ENCODE measurements around the gene ANG. TPM values are rescaled to one million over a fixed set of nuclear protein-coding genes. Genes with fewer than 3 reads are reported as not detected.
"Not testable (repeated sequence)": the region's sequence is repeated elsewhere in the genome, so short reads cannot be mapped to it uniquely, and the experiment has no call there.

Gene ANG
- total RNA-seq, 1 donor from 2014 or later = 3.3 TPM

DNA sequence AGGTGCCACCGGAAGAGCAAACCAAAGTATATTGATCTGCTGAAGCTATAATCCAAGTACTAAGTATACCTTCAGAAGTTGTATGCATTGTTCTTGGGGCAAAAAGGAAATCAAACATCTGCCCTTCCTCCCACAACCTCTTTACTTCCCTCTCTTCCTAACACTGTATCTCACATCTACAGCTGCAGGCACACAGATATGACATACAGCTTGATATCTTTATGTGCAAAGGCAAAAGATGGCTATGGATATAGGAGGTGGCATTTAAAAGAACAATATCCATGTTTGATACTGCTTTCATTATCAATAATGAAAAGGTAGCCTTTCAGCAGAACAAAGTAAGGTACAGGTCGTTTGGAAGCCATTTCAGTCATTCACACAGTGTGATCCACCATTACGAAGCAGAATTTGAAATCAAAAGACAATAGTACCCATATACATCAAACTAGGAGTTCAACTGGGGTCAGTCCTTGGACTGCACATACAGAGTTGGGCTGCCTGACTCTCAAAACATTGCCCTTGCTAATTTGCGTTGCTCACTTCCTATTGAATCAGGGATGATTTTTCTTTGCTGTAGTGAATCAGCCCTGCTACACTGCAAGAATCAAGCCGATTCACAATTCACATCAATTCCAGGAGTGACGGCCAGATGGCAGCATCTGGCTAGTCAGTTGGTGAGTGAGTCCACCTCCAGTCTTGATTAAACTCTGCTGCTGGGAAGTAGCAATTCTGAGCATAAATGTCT lies 8.9 kb downstream of the ANG start:
- Mint-ChIP-seq H3K27me3 (ENCODE audit: low read depth) (no peaks in the 10 kb centered on the region), H3K27ac (ENCODE audit: unreplicated experiment) (no peak overlapping the region), H3K4me3 (no peak overlapping the region), H3K9me3 (no peaks in the 10 kb centered on the region), H3K4me1 (peaks cover 5% of the 10 kb centered on the region), H3K36me3 (ENCODE audit: low read depth) (no peaks in the 10 kb centered on the region)
- peak; percentile 71 for DNase-seq (ENCODE audit: low read depth, low spot score)
- TF ChIP-seq, protein P1, sequence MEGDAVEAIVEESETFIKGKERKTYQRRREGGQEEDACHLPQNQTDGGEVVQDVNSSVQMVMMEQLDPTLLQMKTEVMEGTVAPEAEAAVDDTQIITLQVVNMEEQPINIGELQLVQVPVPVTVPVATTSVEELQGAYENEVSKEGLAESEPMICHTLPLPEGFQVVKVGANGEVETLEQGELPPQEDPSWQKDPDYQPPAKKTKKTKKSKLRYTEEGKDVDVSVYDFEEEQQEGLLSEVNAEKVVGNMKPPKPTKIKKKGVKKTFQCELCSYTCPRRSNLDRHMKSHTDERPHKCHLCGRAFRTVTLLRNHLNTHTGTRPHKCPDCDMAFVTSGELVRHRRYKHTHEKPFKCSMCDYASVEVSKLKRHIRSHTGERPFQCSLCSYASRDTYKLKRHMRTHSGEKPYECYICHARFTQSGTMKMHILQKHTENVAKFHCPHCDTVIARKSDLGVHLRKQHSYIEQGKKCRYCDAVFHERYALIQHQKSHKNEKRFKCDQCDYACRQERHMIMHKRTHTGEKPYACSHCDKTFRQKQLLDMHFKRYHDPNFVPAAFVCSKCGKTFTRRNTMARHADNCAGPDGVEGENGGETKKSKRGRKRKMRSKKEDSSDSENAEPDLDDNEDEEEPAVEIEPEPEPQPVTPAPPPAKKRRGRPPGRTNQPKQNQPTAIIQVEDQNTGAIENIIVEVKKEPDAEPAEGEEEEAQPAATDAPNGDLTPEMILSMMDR (conservative IDR thresholded peaks at IDR 0.05) = peak; percentile 95

DNA sequence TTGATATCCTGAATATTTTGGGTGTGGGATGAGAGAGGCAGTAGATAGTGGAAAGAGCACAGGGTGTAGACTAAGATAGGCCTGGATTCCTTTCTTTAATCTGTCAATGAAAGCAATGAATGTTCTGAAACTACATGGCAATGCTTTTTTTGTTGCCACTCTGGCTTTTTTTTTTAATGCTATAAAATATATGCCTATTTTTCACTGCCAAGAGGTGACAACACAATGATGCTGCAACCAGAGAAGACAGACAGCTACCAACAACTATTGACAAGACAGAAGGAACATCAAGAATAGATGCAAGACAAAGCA lies 9.4 kb downstream of the ANG start:
- Mint-ChIP-seq H3K4me1 (peaks cover 5% of the 10 kb centered on the region), H3K4me3 (no peak overlapping the region), H3K9me3 (no peaks in the 10 kb centered on the region), H3K27me3 (ENCODE audit: low read depth) (no peaks in the 10 kb centered on the region), H3K36me3 (ENCODE audit: low read depth) (no peaks in the 10 kb centered on the region), H3K27ac (ENCODE audit: unreplicated experiment) (no peak overlapping the region)
- TF ChIP-seq, protein P1 (conservative IDR thresholded peaks at IDR 0.05) = no peak
- DNase-seq (ENCODE audit: low read depth, low spot score) = no peak

DNA sequence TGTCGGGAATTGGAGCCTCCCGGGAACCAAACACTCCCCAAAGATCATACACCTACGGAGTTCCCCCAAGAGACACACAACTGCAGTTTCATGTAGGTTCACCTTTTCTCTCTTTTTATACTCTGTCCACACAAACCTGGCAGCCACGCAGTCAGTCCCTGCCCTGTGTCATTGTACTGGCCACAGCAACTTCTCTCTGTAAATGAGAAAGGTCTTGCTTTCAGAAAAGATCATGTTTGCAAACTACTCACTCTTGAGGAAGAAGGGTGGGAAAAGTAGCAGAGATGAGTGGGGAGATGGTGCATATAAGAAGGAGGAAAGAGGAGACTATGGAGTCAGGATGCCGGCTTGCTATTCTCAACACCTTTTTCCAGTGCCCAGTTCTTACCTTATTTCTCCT lies 10.4 kb downstream of the ANG start:
- Mint-ChIP-seq H3K4me1 (peaks cover 5% of the 10 kb centered on the region), H3K4me3 (no peak overlapping the region)

DNA sequence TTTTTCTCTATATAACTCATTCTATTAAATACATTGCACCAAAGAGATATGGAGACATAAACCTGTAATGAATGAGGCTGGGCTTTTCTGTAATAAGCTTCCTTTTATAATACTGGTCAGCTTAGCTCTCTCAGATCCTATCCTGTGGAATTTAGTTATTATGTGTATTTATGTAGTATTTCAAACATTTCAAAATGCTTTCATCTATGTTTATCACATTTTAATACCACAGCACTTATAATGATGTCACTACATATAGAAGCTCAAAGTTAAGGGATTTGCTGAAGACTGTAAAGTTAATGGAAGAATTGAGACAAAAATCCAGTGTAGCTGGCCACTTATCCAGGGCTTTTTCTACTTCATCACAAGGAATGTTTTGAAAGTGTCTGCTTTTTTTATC lies 11.4 kb downstream of the ANG start:
- Mint-ChIP-seq H3K4me1 (peaks cover 5% of the 10 kb centered on the region), H3K36me3 (ENCODE audit: low read depth) (no peaks in the 10 kb centered on the region), H3K4me3 (no peak overlapping the region), H3K27ac (ENCODE audit: unreplicated experiment) (no peak overlapping the region), H3K9me3 (no peaks in the 10 kb centered on the region), H3K27me3 (ENCODE audit: low read depth) (no peaks in the 10 kb centered on the region)
- no peak for DNase-seq (ENCODE audit: low read depth, low spot score)
- TF ChIP-seq, protein P1 (conservative IDR thresholded peaks at IDR 0.05) = no peak

More for the DNA sequence above, 10.4 kb downstream of the ANG start:
- TF ChIP-seq, protein P1 (conservative IDR thresholded peaks at IDR 0.05) = no peak
- no peak for DNase-seq (ENCODE audit: low read depth, low spot score)
- H3K36me3 Mint-ChIP-seq (ENCODE audit: low read depth) = no peaks in the 10 kb centered on the region
- H3K9me3 Mint-ChIP-seq = no peaks in the 10 kb centered on the region
- H3K27ac Mint-ChIP-seq (ENCODE audit: unreplicated experiment) = no peak overlapping the region
- no peaks in the 10 kb centered on the region for H3K27me3 Mint-ChIP-seq (ENCODE audit: low read depth)

DNA sequence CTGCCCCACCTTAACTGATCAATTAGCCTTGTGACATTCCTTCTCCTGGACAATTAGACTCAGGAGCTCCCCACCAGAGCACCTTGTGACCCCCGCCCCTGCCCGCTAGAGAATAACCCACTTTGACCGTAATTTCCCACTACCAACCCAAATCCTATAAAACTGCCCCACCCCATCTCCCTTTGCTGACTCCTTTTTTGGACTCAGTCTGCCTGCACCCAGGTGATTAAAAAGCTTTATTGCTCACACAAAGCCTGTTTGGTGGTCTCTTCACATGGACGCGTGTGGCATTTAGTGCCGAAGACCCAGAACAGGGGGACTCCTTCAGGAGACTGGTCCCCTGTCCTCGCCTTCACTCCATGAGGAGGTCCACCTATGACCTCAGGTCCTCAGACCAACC lies 12.4 kb downstream of the ANG start:
- H3K9me3 Mint-ChIP-seq; H3K36me3 Mint-ChIP-seq (ENCODE audit: low read depth); H3K4me3 Mint-ChIP-seq; DNase-seq (ENCODE audit: low read depth, low spot score); H3K27me3 Mint-ChIP-seq (ENCODE audit: low read depth); H3K4me1 Mint-ChIP-seq; H3K27ac Mint-ChIP-seq (ENCODE audit: unreplicated experiment): not testable (repeated sequence)

DNA sequence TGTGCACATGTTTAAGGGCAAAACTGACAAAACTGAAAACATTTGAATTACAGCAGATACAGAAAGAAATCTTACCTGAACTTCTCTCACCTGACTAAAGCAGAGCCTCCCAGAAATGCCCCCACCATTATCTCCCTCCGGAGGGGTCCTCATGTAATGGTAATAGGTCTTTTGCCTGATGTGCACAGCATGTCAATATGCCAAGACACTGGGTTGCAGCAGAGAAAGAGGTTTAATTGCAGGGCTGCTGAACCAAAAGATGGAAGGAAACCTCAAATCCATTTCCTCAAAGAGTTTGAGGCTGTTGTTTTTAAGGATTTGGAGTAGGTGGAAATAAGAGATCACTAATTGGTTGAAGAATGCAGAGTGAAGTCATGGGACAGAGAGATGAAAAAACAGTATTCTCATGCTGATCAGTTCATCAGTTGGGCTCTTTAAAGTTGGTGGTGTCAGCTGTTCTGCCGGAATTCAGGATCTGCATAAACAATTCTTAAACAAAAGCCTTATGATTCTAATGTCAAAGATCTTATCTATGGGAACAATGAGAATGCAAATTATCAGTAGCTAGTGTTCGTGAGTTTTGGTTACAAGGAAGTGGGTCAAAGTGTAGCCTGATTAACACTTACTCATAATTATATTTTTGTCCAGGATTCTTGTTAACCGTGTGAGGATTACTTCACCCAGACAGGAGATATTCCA lies 18.2 kb downstream of the ANG start:
- H3K9me3 Mint-ChIP-seq = peaks cover 3% of the 10 kb centered on the region
- no peak overlapping the region for H3K4me3 Mint-ChIP-seq
- H3K36me3 Mint-ChIP-seq (ENCODE audit: low read depth) = no peaks in the 10 kb centered on the region
- no peaks in the 10 kb centered on the region for H3K4me1 Mint-ChIP-seq
- H3K27ac Mint-ChIP-seq (ENCODE audit: unreplicated experiment) = no peak overlapping the region
- no peaks in the 10 kb centered on the region for H3K27me3 Mint-ChIP-seq (ENCODE audit: low read depth)
- no peak for DNase-seq (ENCODE audit: low read depth, low spot score)
- TF ChIP-seq, protein P1 (conservative IDR thresholded peaks at IDR 0.05) = no peak
